ENCODE results near the gene SERPINA12.
A peak's percentile ranks its signal among the peaks of the same experiment; 100 is the strongest.
"Not testable (repeated sequence)": the region's sequence is repeated elsewhere in the genome, so short reads cannot be mapped to it uniquely, and the experiment has no call there.

Gene SERPINA12

GRCh38 chr14:94489336-94489735 lies 19.9 kb downstream of the SERPINA12 start:
- DNase-seq (ENCODE audit: low read depth in 2 of 2), result no peak

DNA sequence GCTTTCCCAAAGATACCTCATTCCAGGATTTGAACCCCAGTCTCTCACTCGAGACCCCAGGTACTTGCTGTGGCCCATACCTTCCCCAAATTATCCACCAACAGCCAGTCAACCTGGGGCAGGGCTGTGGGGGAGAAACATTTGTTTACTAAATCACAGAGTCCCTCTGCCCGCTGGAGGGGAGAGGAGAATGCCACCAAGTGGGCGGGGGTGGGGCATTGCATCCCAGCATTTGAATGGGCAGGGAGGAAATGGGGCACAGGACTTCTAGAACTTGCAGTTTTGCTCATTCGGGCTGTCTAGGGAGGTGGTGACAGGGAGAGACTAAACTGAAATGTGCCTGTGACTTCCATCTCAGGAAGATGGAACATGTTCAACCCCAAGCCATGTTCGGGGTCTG lies 22.4 kb downstream of the SERPINA12 start:
- DNase-seq (ENCODE audit: low read depth in 2 of 2), result no peak

DNA sequence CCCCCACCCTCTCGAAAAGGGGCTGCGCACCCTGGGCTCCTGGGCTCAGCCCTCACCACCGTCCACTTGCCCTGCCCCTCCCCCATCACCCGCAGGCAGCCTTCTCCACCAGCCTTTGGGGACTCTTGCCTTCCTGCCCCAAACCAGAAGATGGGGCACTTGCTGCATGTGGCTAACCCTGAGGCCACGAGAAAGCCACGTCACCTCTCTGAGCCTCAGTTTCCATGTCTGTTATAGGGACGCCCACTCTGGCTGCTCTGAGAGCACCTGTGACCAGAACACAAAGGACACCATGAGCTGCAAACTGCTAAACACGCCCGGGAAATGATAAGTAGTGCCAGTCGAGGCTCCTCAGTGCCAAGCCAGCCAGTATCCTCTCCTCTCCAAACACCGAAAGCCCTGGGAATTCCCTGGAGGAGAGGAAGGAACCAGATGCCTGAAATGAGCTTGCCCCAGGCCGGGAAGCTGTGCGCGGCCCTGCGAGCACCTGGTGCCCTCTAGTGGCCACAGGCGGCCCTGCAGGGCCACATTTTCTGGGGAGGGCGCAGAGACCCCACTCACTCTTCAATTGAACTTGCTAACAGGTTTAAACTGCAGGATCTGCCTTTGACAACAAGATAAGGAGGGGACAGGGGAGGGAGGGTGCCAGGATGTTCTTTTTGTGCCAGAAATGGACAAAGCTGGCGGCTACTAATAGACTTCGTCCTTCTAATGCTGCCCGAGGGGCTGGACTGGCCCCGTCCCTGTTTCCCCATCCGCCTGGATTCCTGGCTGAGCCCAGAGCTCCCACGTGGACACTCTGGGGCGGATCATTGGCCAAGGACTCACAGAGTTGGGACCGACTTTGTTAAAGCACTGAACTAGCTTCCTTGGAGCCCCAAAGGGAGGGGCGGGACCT lies 23.1 kb downstream of the SERPINA12 start:
- DNase-seq (ENCODE audit: low read depth in 2 of 2), result peak; percentile 24 to 29

- DNase-seq (ENCODE audit: low read depth in 2 of 2), result no peak
Measured at GRCh38 chr14:94484481-94484880, 24.8 kb downstream of the SERPINA12 start.

- DNase-seq (ENCODE audit: low read depth in 2 of 2), result no peak
Measured at GRCh38 chr14:94483729-94484275, 25.5 kb downstream of the SERPINA12 start.

- DNase-seq (ENCODE audit: low read depth in 2 of 2), result no peak
Measured at GRCh38 chr14:94483071-94483451, 26.2 kb downstream of the SERPINA12 start.

DNA sequence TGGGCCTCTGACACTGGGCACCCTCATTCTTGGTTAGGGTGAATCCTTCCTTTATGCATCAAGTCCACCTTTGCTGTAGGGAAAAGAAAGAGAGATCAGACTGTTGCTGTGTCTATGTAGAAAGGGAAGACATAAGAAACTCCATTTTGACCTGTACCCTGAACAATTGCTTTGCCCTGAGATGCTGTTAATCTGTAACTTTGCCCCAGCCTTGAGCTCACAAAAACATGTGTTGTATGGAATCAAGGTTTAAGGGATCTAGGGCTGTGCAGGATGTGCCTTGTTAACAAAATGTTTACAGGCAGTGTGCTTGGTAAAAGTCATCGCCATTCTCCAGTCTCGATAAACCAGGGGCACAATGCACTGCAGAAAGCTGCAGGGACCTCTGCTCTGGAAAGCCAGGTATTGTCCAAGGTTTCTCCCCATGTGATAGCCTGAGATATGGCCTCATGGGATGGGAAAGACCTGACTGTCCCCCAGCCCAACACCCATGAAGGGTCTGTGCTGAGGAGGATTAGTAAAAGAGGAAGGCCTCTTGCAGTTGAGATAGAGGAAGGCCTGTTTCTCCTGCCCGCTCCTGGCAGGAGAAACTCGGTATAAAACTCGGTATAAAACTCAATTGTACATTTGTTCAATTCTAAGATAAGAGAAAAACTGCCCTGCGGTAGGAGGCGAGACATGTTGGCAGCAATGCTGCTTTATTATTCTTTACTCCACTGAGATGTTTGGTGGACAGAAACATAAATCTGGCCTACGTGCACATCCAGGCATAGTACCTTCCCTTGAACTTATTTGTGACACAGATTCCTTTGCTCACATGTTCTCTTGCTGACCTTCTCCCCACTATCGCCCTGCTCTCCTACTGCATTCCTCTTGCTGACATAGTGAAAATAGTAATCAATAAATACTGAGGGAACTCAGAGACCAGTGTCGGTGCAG lies 26.9 kb downstream of the SERPINA12 start:
- not testable (repeated sequence) for DNase-seq (ENCODE audit: low read depth in 2 of 2)

DNA sequence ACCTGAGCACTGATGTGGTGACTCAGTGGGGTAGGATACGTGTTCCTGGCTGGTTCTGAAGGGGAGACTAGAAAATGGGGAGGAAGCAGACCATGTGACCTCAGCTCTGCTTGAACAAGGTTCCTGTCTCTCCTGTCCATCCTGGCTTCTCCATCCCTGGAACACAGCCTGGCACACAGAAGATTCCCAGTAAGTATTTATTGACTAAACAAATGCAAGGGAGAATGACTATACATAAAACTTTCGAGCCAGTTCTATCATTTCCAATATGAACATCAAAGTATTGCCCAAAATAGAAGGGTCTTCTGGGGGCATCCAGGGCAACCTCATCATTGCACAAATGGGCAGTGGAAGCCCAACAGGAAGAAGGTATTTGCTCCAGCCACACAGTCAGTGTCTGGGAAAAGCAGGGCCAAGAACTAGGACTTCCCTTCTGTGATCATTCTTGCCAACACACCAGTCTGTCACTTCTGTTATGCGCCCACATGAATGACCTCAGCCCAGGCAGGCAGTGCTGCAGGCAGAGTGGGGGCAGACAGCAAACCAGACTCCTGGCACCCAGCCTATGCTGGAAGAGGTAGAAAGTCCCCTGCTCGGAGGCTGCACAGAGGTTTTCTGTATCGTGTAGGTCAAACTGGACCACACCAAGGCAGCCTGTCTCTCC lies 27.7 kb downstream of the SERPINA12 start:
- no peak for DNase-seq (ENCODE audit: low read depth in 2 of 2)

DNA sequence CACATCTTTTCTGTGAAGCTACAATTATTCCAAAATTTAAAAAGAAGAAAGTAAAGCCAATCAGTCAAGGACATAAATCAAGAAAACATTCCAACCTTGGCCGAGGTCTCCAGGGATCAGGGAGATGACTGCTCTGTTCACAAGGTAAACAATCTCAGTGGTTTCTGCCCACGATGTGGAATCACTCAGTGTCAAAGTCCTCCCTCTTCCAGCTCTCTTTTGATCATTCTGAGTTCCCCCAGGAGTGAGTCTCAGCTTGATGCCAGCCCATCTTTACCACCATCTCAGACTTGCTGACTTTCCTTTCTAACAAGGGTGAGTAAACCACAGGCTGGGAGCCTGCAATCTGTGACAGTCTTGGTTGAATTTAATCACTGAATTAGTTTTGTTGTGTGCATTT lies 28.5 kb downstream of the SERPINA12 start:
- no peak for DNase-seq (ENCODE audit: low read depth in 2 of 2)

DNA sequence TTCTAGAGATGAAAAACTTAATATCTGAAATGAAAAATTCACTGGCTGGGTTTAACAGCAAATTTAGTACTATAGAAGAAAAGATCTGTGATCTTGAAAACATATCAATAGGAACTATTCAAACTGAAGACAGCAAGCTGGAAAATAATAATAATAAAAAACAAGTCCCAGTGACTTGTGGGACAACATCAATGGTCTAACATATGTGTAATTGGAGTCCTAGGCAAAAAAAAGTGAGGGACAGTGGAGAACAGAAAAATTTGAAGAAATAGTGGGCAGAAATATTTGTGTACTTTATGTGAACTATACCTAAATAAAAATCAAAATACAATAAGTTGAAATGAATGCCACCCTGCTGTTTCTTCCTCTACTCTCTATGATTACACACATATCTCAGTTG lies 30.8 kb downstream of the SERPINA12 start:
- DNase-seq (ENCODE audit: low read depth in 2 of 2), result no peak

DNA sequence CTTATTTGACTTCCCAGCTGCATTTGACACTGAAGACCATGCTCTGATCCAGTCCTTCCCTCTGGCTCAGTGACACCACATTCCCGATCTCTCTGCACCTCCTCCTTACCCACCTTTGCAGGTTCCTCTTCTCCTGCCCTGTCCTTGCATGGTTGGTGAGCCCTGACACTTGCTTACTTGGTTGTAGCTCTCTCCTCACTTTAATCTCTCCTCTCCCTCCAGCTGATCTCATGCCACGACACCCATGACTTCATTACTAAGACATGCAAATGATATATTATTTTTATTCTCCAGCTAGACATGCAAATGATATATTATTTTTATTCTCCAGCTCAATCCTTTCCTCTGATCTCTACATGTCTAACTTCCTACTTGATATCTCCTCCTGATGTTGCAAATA lies 33.2 kb downstream of the SERPINA12 start, which contains the start of gene SERPINA9:
Gene SERPINA9, minus strand, starts transcription at position 175 of the 400 bp plus-strand sequence. CDS start 6,357 bp downstream, outside the sequence.
- DNase-seq (ENCODE audit: low read depth in 2 of 2), result no peak

- no peak for DNase-seq (ENCODE audit: low read depth in 2 of 2)
Measured at GRCh38 chr14:94474581-94475031, 34.7 kb downstream of the SERPINA12 start.

DNA sequence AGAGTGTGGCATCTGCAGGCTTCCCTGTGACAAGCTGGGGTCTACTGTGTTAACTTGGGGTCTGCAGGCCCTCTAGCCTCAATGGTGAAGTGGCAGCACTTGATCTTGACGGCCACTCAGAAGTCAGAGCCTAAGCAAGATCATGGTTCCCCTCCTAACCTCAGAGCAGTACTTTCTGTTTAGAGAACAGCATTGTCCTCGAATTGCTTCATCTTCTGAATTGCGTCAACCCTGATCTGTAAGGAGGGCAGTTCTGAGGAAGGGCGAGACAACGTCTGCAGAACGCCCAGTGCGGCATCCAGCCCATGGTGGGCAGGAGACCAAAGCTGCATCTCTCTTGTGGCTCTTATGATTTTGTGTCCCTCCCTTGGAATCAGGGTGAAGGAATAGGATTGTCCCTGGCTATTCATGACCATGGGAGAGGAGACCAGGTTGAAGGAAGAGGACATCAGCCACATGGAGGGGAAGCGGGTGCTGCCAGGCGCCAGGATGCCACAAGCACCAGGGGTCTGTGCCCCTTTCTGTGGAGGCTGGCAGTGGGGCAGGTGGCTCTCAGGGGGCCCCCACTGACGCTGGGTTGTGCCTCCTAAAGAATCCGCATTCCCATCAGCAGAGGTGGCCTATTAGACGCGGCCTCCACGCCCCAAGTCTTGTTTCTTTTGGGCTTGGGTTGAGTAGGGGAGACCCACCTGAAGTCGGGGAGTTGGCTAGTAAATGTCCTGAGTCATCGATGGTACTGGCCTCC lies 35.4 kb downstream of the SERPINA12 start:
- no peak for DNase-seq (ENCODE audit: low read depth in 2 of 2)

- DNase-seq (ENCODE audit: low read depth in 2 of 2), result no peak
Measured at GRCh38 chr14:94472842-94473241, 36.4 kb downstream of the SERPINA12 start.

DNA sequence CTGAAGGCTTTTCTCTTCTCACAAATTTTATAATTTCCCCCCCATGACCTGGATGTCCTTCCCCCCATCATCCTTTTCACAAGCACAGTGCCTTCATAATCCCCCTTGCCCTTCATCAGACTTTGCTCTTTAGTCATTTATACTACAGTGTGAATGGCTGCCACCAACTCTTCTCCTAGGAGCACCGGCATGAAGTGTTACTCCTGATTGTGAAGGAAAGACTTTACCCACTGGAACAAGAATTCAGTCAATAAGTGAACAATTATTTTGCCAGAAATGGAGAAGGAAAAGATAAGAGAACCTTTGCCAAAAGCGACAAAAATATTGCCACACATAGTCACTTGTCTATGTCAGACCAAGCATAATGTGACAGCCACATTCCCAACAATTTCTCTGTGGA lies 38.2 kb downstream of the SERPINA12 start:
- no peak for DNase-seq (ENCODE audit: low read depth in 2 of 2)

DNA sequence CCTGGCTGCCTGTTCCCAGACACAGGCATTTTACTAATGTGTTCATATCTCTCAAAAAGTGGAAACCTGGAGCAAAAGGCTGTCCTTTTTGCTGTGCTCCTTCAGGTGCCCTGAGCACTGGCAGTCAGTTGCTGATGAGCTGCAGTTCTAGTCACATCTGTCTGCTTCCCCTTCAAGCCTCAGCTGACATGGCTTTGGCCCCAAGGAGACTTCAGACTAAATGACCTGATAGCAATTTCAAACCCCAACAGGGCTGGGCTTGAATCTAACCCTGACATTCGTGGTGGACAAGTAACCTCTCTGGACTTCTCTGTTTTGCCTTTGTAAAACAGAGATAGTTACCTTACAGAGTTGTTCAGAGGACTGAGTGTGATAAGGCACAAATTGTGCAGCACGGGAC lies 39.0 kb downstream of the SERPINA12 start:
- DNase-seq (ENCODE audit: low read depth in 2 of 2), result no peak

GRCh38 chr14:94469261-94469660 lies 40.0 kb downstream of the SERPINA12 start:
- no peak for DNase-seq (ENCODE audit: low read depth in 2 of 2)

DNA sequence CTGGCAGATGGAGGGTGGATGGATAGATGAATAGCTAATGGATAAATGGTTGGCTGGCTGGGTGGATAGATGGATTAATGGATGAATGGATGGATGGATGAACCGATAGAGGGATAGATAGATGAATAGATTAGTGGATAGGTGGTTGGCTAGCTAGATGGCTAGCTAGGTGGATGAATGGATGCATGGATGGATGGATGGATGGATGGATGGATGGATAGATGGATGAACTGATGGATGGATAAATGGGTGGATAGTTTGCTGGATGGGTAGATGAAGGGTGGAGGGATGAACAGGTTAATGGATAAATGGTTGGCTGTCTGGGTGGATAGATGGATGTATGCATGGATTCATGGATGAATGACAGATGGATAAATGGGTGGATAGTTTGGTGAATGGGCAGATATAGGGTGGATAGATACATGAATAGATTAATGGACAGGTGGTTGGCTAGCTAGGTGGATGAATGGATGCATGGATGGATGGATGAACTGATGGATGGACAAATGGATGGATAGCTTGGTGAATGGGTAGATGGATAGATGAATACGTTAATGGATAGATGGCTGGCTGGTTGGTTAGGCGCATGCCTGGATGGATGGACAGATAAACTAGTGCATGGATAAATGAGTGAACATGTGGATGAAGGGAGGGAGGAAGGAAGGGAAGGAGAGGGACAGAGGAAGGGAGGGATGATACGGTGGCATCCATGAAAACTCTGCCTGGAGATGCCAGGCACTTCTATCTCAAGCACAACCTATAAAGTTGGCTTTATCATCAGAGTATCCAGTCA lies 41.3 kb downstream of the SERPINA12 start:
- DNase-seq (ENCODE audit: low read depth in 2 of 2), result no peak

GRCh38 chr14:94466706-94467370 lies 42.4 kb downstream of the SERPINA12 start:
- no peak for DNase-seq (ENCODE audit: low read depth in 2 of 2)

Measured in stimulated activated CD4-positive, alpha-beta T cell treated with anti-CD3 and anti-CD28 coated beads, Interleukin-12 subunit alpha, Interleukin-12 subunit beta, amount 100 ng/mL, for 24 hours (primary cell).